PC-3 (cell line): ENCODE results near the gene ANKRD62. TPM values are rescaled to one million over a fixed set of nuclear protein-coding genes. Genes with fewer than 3 reads are reported as not detected.
A peak's percentile ranks its signal among the peaks of the same experiment; 100 is the strongest.

ENCODE experiments used
- ATAC-seq: fragments of 200-7000 bp; cut with Tn5 transposase; 2 replicates; pipeline ENCODE4 v1.9.1; 2020; ENCODE audit warnings: mild to moderate bottlenecking, moderate library complexity
- Bru-seq: library from RNA; stranded (reverse); fragments of 400-500 nt; gene quantifications from one replicate; lab custom pipeline; 2021; lab: Mats Ljungman, UMichigan
- BruChase-seq, 2 experiments: library from RNA; stranded (reverse); fragments of 400-500 nt; gene quantifications; one replicate each; lab custom pipeline; 2021; lab: Mats Ljungman, UMichigan
- BruUV-seq: library from RNA; stranded (reverse); fragments of 400-500 nt; replicated peaks from 2 replicates; lab custom pipeline; 2021; lab: Mats Ljungman, UMichigan
- CTCF ChIA-PET: fragments of 300-600 bp; sonication (Branson Sonifier 250); formaldehyde crosslinking; loops from one replicate; lab custom pipeline; 2022; ENCODE audit warnings: antibody characterized with exemption; lab: Charles Lee
- POLR2A ChIA-PET: fragments of 300-600 bp; sonication (Branson Sonifier 250); formaldehyde crosslinking; loops from one replicate; lab custom pipeline; 2022; ENCODE audit warnings: antibody characterized with exemption; ENCODE audit not compliant: unreplicated experiment; lab: Charles Lee
- DNase-seq: peaks from one replicate; pipeline ENCODE4 v3.0.0-alpha.2; 2015
- H2AFZ ChIP-seq: fragments of 300-600 bp; sonication (generic); 2 replicates; pipeline ENCODE4 v1.6.0; 2016; ENCODE audit warnings: antibody characterized with exemption, low read length
- H3F3A ChIP-seq: fragments of 300-600 bp; sonication (generic); one replicate; pipeline ENCODE4 v1.6.0; 2017; ENCODE audit warnings: antibody characterized with exemption, low read length, control low read depth, mild to moderate bottlenecking; ENCODE audit not compliant: unreplicated experiment
- H3K27ac ChIP-seq: fragments of 300-600 bp; sonication (generic); 2 replicates; pipeline ENCODE4 v1.5.1; 2016; ENCODE audit warnings: mild to moderate bottlenecking, low read length
- H3K27me3 ChIP-seq: fragments of 300-600 bp; sonication (generic); 2 replicates; pipeline ENCODE4 v1.6.1; 2016; ENCODE audit warnings: low read length, mixed read lengths
- H3K36me3 ChIP-seq: fragments of 300-600 bp; sonication (generic); 2 replicates; pipeline ENCODE4 v1.6.1; 2016; ENCODE audit warnings: low read depth, mixed run types, low read length, mixed read lengths
- H3K4me1 ChIP-seq: fragments of 300-600 bp; sonication (generic); 2 replicates; pipeline ENCODE4 v1.5.1; 2016; ENCODE audit warnings: low read length; ENCODE audit not compliant: insufficient read depth
- H3K4me2 ChIP-seq: fragments of 300-600 bp; sonication (generic); 2 replicates; pipeline ENCODE4 v1.6.0; 2016; ENCODE audit warnings: low read length
- H3K4me3 ChIP-seq: fragments of 300-600 bp; sonication (generic); 2 replicates; pipeline ENCODE4 v1.5.1; 2016; ENCODE audit warnings: mild to moderate bottlenecking, low read length, mixed read lengths
- H3K79me2 ChIP-seq: fragments of 300-600 bp; sonication (generic); 2 replicates; pipeline ENCODE4 v1.6.1; 2017; ENCODE audit warnings: low read length, mixed read lengths
- H3K9ac ChIP-seq: fragments of 300-600 bp; sonication (generic); 2 replicates; pipeline ENCODE4 v1.6.0; 2016; ENCODE audit warnings: mild to moderate bottlenecking, low read length
- H3K9me2 ChIP-seq: fragments of 300-600 bp; sonication (generic); replicated peaks from 2 replicates; pipeline ENCODE4 v1.6.1; 2016; ENCODE audit warnings: mixed run types, low read length, mixed read lengths
- H3K9me3 ChIP-seq: fragments of 300-600 bp; sonication (generic); 2 replicates; pipeline ENCODE4 v1.6.1; 2016; ENCODE audit warnings: low read length, mixed read lengths
- H4K20me1 ChIP-seq: fragments of 300-600 bp; sonication (generic); 2 replicates; pipeline ENCODE4 v1.6.1; 2016; ENCODE audit warnings: low read length, mixed read lengths
- CTCF ChIP-seq: fragments of 300-600 bp; sonication (generic); conservative IDR thresholded peaks from 2 replicates; pipeline ENCODE4 v1.5.1; 2017; ENCODE audit warnings: antibody characterized with exemption, low read depth, mild to moderate bottlenecking, low read length
- EZH2 ChIP-seq: fragments of 300-600 bp; sonication (generic); IDR thresholded peaks from one replicate; pipeline ENCODE4 v1.6.1; 2017; ENCODE audit warnings: antibody characterized with exemption, mild to moderate bottlenecking, low read length; ENCODE audit not compliant: unreplicated experiment
- EZH2phosphoT487 ChIP-seq: fragments of 300-600 bp; sonication (generic); IDR thresholded peaks from 2 replicates; pipeline ENCODE4 v1.6.1; 2018; ENCODE audit warnings: mild to moderate bottlenecking, antibody characterized with exemption, low read length, borderline replicate concordance
- intact Hi-C: fragments of 100-400 bp; cut with micrococcal nuclease; formaldehyde crosslinking; loops from 2 replicates; pipeline ENCODE4 v1.9.0; 2023
- long read RNA-seq: library from polyadenylated mRNA; unstranded; transcript quantifications from one replicate; pipeline ENCODE4 v2.0.0, GENCODE V29; 2021; ENCODE audit not compliant: unreplicated experiment
- total RNA-seq: library from RNA; depleted of rRNA; stranded (reverse); fragments of >200 nt; gene quantifications from 2 replicates; pipeline ENCODE4 v1.2.3, GENCODE V29; 2014; rRNA removed

The ANKRD62 gene
- total RNA-seq (not detected in 2 replicates), Bru-seq, nascent RNA (percentile 12 among the genes with signal in this experiment), BruChase-seq, experiment 1, labeled RNA remaining after a 6-hour chase (percentile 10 among the genes with signal in this experiment), BruChase-seq, experiment 2, labeled RNA remaining after a 2-hour chase (percentile 11 among the genes with signal in this experiment)
- long read RNA-seq: 0 reads

- ChIA-PET POLR2A (no interaction called here), CTCF (no interaction called here)
- no peaks in the 10 kb centered on the region for H3K36me3 ChIP-seq
- H3K9ac ChIP-seq: no peak within 1 kb of the TSS
- TF ChIP-seq EZH2: no peak
- no peak for TF ChIP-seq EZH2phosphoT487
- TF ChIP-seq CTCF: no peak
- no peaks in the 10 kb centered on the region for H3K9me3 ChIP-seq
- H3K4me3 ChIP-seq: no peak within 1 kb of the TSS
- H4K20me1 ChIP-seq: no peaks in the 10 kb centered on the region
- H3K27ac ChIP-seq: no peak within 1 kb of the TSS
- ATAC-seq: no peak
- peaks cover 6% of the 10 kb centered on the region for H3K4me1 ChIP-seq
- H2AFZ ChIP-seq: peak within 1 kb of the TSS; percentile 65
- no peak for DNase-seq
- peaks cover 6% of the 10 kb centered on the region; the same call in 1 of the 2 replicates for H3K27me3 ChIP-seq
- peak within 1 kb of the TSS; percentile 67 for H3K4me2 ChIP-seq
- intact Hi-C loops: no loop called here
- no peaks in the 10 kb centered on the region for H3K9me2 ChIP-seq
- no peaks in the 10 kb centered on the region for H3K79me2 ChIP-seq
- BruUV-seq: no TSS peak
- no peaks in the 10 kb centered on the region for H3F3A ChIP-seq
Observed at GRCh38 chr18:12093520-12094257, at the start of gene ANKRD62. TSS of gene ANKRD62 (plus strand) at chr18:12093843. CDS start at chr18:12094018, 175 bp downstream.

DNA sequence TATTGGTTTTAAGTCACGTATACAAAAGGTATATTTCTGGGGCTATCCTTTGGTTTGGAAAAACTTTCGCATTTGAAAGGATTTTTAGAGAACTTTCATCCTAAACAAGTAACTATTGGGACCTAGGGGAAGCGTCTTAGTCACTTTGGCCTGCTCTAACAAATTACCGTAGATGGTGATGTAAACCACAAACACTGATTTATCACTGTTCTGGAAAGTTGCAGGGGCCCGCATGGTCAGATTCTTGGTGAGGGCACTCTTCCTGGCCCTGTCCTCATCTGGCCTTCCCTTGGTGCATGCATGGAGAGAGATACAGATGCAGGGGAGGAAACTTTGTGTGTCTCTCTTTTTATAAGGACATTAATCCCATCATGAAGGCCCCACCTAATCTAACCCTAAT is 49.1 kb upstream of the ANKRD62 start:
- Histone ChIP-seq H3K27ac (no peak overlapping the region), H3K36me3 (no peaks in the 10 kb centered on the region), H4K20me1 (no peaks in the 10 kb centered on the region), H3K79me2 (no peaks in the 10 kb centered on the region), H3K9me3 (no peaks in the 10 kb centered on the region), H3F3A (no peaks in the 10 kb centered on the region), H3K9me2 (no peaks in the 10 kb centered on the region), H3K9ac (no peak overlapping the region), H2AFZ (no peak overlapping the region), H3K4me2 (no peak overlapping the region), H3K4me1 (peaks cover 14% of the 10 kb centered on the region; the same call in 1 of the 2 replicates), H3K27me3 (no peaks in the 10 kb centered on the region), H3K4me3 (no peak overlapping the region)
- CTCF ChIA-PET: interaction anchor here (0.7 kb wide), 1 partner anchor 54 kb away, joined by 3 read pairs; no protein-coding TSS in a partner anchor
- intact Hi-C loops: no loop called here
- TF ChIP-seq EZH2phosphoT487 (no peak), EZH2 (no peak), CTCF (no peak)
- POLR2A ChIA-PET: no interaction called here
- no TSS peak for BruUV-seq
- no peak for DNase-seq
- ATAC-seq: no peak
